ENCODE data around the gene C2CD5. TPM values are rescaled to one million over a fixed set of nuclear protein-coding genes. Genes with fewer than 3 reads are reported as not detected.
"Not testable (repeated sequence)": the region's sequence is repeated elsewhere in the genome, so short reads cannot be mapped to it uniquely, and the experiment has no call there.

C2CD5 gene
- polyA plus RNA-seq, 1 experiment = 11.0 TPM

GRCh38 chr12:22499445-22499844, 44.9 kb downstream of the C2CD5 start:
- H3K4me3 ChIP-seq (ENCODE audit: low read depth, low read length) = no peak overlapping the region
- DNase-seq (ENCODE audit: low read depth) = no peak
- TF ChIP-seq, protein P1, sequence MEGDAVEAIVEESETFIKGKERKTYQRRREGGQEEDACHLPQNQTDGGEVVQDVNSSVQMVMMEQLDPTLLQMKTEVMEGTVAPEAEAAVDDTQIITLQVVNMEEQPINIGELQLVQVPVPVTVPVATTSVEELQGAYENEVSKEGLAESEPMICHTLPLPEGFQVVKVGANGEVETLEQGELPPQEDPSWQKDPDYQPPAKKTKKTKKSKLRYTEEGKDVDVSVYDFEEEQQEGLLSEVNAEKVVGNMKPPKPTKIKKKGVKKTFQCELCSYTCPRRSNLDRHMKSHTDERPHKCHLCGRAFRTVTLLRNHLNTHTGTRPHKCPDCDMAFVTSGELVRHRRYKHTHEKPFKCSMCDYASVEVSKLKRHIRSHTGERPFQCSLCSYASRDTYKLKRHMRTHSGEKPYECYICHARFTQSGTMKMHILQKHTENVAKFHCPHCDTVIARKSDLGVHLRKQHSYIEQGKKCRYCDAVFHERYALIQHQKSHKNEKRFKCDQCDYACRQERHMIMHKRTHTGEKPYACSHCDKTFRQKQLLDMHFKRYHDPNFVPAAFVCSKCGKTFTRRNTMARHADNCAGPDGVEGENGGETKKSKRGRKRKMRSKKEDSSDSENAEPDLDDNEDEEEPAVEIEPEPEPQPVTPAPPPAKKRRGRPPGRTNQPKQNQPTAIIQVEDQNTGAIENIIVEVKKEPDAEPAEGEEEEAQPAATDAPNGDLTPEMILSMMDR (IDR thresholded peaks at IDR 0.05; ENCODE audit: insufficient read depth, low read depth, low read length) = no peak
- H3K36me3 ChIP-seq (ENCODE audit: control insufficient read depth, insufficient read depth, low read length) = no peaks in the 10 kb centered on the region
- no peaks in the 10 kb centered on the region for H3K27me3 ChIP-seq (ENCODE audit: control insufficient read depth, insufficient read depth, low read length)
- CTCF ChIA-PET = no interaction called here
- POLR2A ChIA-PET = no interaction called here

- POLR2A ChIA-PET = no interaction called here
- TF ChIP-seq, protein P1 (IDR thresholded peaks at IDR 0.05; ENCODE audit: insufficient read depth, low read depth, low read length) = no peak
- CTCF ChIA-PET = no interaction called here
- Histone ChIP-seq H3K4me3 (ENCODE audit: low read depth, low read length) (no peak overlapping the region), H3K27me3 (ENCODE audit: control insufficient read depth, insufficient read depth, low read length) (no peaks in the 10 kb centered on the region), H3K36me3 (ENCODE audit: control insufficient read depth, insufficient read depth, low read length) (peaks cover 2% of the 10 kb centered on the region; the same call in 1 of the 2 replicates)
- DNase-seq (ENCODE audit: low read depth) = no peak
Measured at GRCh38 chr12:22494319-22494718, 50.0 kb downstream of the C2CD5 start.

GRCh38 chr12:22491034-22491433, 53.3 kb downstream of the C2CD5 start:
- ChIA-PET POLR2A (no interaction called here), CTCF (interaction anchor here (1.7 kb wide), 1 partner anchor 13 kb away, joined by 5 read pairs; no protein-coding TSS in a partner anchor)
- TF ChIP-seq, protein P1 (IDR thresholded peaks at IDR 0.05; ENCODE audit: insufficient read depth, low read depth, low read length) = no peak
- Histone ChIP-seq H3K27me3 (ENCODE audit: control insufficient read depth, insufficient read depth, low read length) (no peaks in the 10 kb centered on the region), H3K36me3 (ENCODE audit: control insufficient read depth, insufficient read depth, low read length) (peaks cover 2% of the 10 kb centered on the region; the same call in 1 of the 2 replicates), H3K4me3 (ENCODE audit: low read depth, low read length) (no peak overlapping the region)
- DNase-seq (ENCODE audit: low read depth) = no peak

GRCh38 chr12:22488478-22488877, 55.9 kb downstream of the C2CD5 start:
- ChIA-PET POLR2A (no interaction called here), CTCF (interaction anchor here (0.6 kb wide), 1 partner anchor 1494 kb away, joined by 3 read pairs; no protein-coding TSS in a partner anchor)
- TF ChIP-seq, protein P1 (IDR thresholded peaks at IDR 0.05; ENCODE audit: insufficient read depth, low read depth, low read length) = no peak
- H3K36me3 ChIP-seq (ENCODE audit: control insufficient read depth, insufficient read depth, low read length) = peaks cover 3% of the 10 kb centered on the region
- H3K4me3 ChIP-seq (ENCODE audit: low read depth, low read length) = no peak overlapping the region
- no peaks in the 10 kb centered on the region for H3K27me3 ChIP-seq (ENCODE audit: control insufficient read depth, insufficient read depth, low read length)
- DNase-seq (ENCODE audit: low read depth) = no peak

DNA sequence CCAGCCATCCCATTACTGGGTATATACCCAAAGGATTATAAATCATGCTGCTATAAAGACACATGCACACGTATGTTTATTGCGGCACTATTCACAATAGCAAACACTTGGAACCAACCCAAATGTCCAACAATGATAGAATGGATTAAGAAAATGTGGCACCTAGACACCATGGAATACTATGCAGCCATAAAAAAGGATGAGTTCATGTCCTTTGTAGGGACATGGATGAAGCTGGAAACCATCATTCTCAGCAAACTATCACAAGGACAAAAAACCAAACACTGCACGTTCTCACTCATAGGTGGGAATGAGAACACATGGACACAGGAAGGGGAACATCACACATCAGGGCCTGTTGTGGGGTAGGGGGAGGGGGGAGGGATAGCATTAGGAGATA, 56.7 kb downstream of the C2CD5 start:
- H3K36me3 ChIP-seq (ENCODE audit: control insufficient read depth, insufficient read depth, low read length); POLR2A ChIA-PET; CTCF ChIA-PET; DNase-seq (ENCODE audit: low read depth); H3K4me3 ChIP-seq (ENCODE audit: low read depth, low read length); H3K27me3 ChIP-seq (ENCODE audit: control insufficient read depth, insufficient read depth, low read length): not testable (repeated sequence)

GRCh38 chr12:22481547-22482104, 62.7 kb downstream of the C2CD5 start:
- CTCF ChIA-PET = interaction anchor here (0.8 kb wide), 1 partner anchor 22 kb away, joined by 3 read pairs; no protein-coding TSS in a partner anchor
- POLR2A ChIA-PET = interaction anchor here (0.7 kb wide), 1 partner anchor 208 kb away, joined by 22 read pairs; no protein-coding TSS in a partner anchor
- no peaks in the 10 kb centered on the region for H3K27me3 ChIP-seq (ENCODE audit: control insufficient read depth, insufficient read depth, low read length)
- no peak overlapping the region for H3K4me3 ChIP-seq (ENCODE audit: low read depth, low read length)
- TF ChIP-seq, protein P1 (IDR thresholded peaks at IDR 0.05; ENCODE audit: insufficient read depth, low read depth, low read length) = no peak
- H3K36me3 ChIP-seq (ENCODE audit: control insufficient read depth, insufficient read depth, low read length) = peaks cover 1% of the 10 kb centered on the region; the same call in 1 of the 2 replicates
- DNase-seq (ENCODE audit: low read depth) = no peak

- DNase-seq (ENCODE audit: low read depth); H3K36me3 ChIP-seq (ENCODE audit: control insufficient read depth, insufficient read depth, low read length); H3K27me3 ChIP-seq (ENCODE audit: control insufficient read depth, insufficient read depth, low read length); POLR2A ChIA-PET; H3K4me3 ChIP-seq (ENCODE audit: low read depth, low read length): not testable (repeated sequence)
- CTCF ChIA-PET = interaction anchor here (0.7 kb wide), 1 partner anchor 10 kb away, joined by 3 read pairs; no protein-coding TSS in a partner anchor
Measured at GRCh38 chr12:22480814-22481213, 63.5 kb downstream of the C2CD5 start.

Measured in BJ (cell line).